ENCODE results near the gene GNAT1.

DNA sequence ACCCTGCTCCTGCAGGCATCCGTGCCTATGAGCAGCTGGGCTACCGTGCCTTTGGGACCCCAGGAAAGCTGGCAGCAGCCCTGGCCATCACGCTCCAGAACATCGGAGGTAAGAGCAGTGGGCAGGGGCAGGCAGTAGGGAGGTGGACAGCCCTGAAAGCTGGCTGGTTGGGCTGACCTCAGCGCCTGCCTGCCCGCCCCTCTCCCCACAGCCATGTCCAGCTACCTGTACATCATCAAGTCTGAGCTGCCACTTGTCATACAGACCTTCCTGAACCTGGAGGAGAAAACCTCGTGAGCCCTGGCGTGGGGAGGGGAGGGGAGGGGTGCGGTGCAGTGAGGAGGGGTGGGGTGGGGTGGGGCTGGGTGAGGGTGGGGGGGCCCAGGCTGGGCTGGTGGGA lies 24.1 kb downstream of the GNAT1 start:
- TF ChIP-seq POLR2A (IDR thresholded peaks at IDR 0.05; ENCODE audit: low read depth, low read length) = no peak
- no peak for TF ChIP-seq TAF1 (IDR thresholded peaks at IDR 0.05; ENCODE audit: borderline replicate concordance, low read depth, low read length)
